Gastrocnemius medialis (tissue), 4 donors: ENCODE results near the gene CTTNBP2.

Source experiments
- CTCF ChIP-seq, 5 experiments: fragments of 450-650 bp in 3 of 5; fragments of 200-600 bp in 2 of 5; sonication (generic) in 2 of 5; IDR thresholded peaks in 4 of 5; conservative IDR thresholded peaks in 1 of 5; 1 replicate in 4 of 5; 2 replicates in 1 of 5; pipeline ENCODE4 v1.5.1; 2016 to 2019; ENCODE audit warnings: antibody characterized with exemption in 5 of 5, mild to moderate bottlenecking in 3 of 5, moderate library complexity in 3 of 5
- POLR2A ChIP-seq, 2 donors: fragments of 450-650 bp; IDR thresholded peaks; one replicate each; pipeline ENCODE4 v1.6.1; 2017; ENCODE audit warnings: antibody characterized with exemption in 2 of 2, mild to moderate bottlenecking in 2 of 2, moderate library complexity in 2 of 2

GRCh38 chr7:117784315-117784714 is 88.9 kb downstream of the CTTNBP2 start:
- TF ChIP-seq CTCF (IDR thresholded peaks at IDR 0.05 in 4 of 5, conservative IDR thresholded peaks at IDR 0.05 in 1 of 5) (no peak), POLR2A (IDR thresholded peaks at IDR 0.05) (no peak)
